NCI-H2107 treated with DMSO at 0.1 percent for 48 hours (cell line): Measurements from ENCODE around the gene SIPA1L3.

Experiments
- DNase-seq: peaks from one replicate; lab custom pipeline; 2025; ENCODE audit not compliant: unreplicated experiment; lab: John Stamatoyannopoulos, UW

Gene SIPA1L3

GRCh38 chr19:38206006-38206745 is 299.2 kb downstream of the SIPA1L3 start:
- no peak for DNase-seq

GRCh38 chr19:38206928-38207327 is 299.9 kb downstream of the SIPA1L3 start:
- no peak for DNase-seq

GRCh38 chr19:38207543-38207942 is 300.5 kb downstream of the SIPA1L3 start:
- no peak for DNase-seq

GRCh38 chr19:38208571-38208970 is 301.6 kb downstream of the SIPA1L3 start:
- DNase-seq: no peak

- DNase-seq: no peak
These were observed 302.1 kb downstream of the SIPA1L3 start for GRCh38 chr19:38209152-38209551.

- peak; percentile 25 for DNase-seq
These were observed 302.9 kb downstream of the SIPA1L3 start for GRCh38 chr19:38209671-38210457.

GRCh38 chr19:38210458-38210987 is 303.5 kb downstream of the SIPA1L3 start:
- no peak for DNase-seq

GRCh38 chr19:38211151-38211591 is 304.2 kb downstream of the SIPA1L3 start:
- DNase-seq: no peak

GRCh38 chr19:38211766-38212165 is 304.8 kb downstream of the SIPA1L3 start:
- DNase-seq: no peak

GRCh38 chr19:38213469-38213868 is 306.5 kb downstream of the SIPA1L3 start:
- DNase-seq: no peak

- DNase-seq: peak; percentile 6
These were observed 307.1 kb downstream of the SIPA1L3 start for GRCh38 chr19:38213911-38214625.

- no peak for DNase-seq
These were observed 310.0 kb downstream of the SIPA1L3 start for GRCh38 chr19:38216785-38217641.

GRCh38 chr19:38218204-38218603 is 311.2 kb downstream of the SIPA1L3 start:
- no peak for DNase-seq

GRCh38 chr19:38219221-38219620 is 312.2 kb downstream of the SIPA1L3 start:
- no peak for DNase-seq

GRCh38 chr19:38221421-38221820 is 314.4 kb downstream of the SIPA1L3 start:
- DNase-seq: no peak

- DNase-seq: no peak
These were observed 315.2 kb downstream of the SIPA1L3 start for GRCh38 chr19:38221919-38222830.

GRCh38 chr19:38223119-38223523 is 316.1 kb downstream of the SIPA1L3 start:
- no peak for DNase-seq

- no peak for DNase-seq
These were observed 316.6 kb downstream of the SIPA1L3 start for GRCh38 chr19:38223617-38224013.
